Nephron progenitor cell (in vitro differentiated cells): ENCODE results near the gene KLHL29.

Experiments used
- DNase-seq: peaks from one replicate; pipeline ENCODE4 v3.0.0; 2021
- H3K27ac Mint-ChIP-seq: 2 replicates; pipeline ENCODE4 v1.8.0; 2021; ENCODE audit warnings: mild to moderate bottlenecking, moderate library complexity, mixed read lengths
- H3K27me3 Mint-ChIP-seq: 2 replicates; pipeline ENCODE4 v1.8.0; 2021; ENCODE audit warnings: mild to moderate bottlenecking, low read depth, mixed read lengths; ENCODE audit not compliant: poor library complexity
- H3K36me3 Mint-ChIP-seq: 2 replicates; pipeline ENCODE4 v1.8.0; 2021; ENCODE audit warnings: low read depth, mixed read lengths
- H3K4me1 Mint-ChIP-seq: 2 replicates; pipeline ENCODE4 v1.8.0; 2021; ENCODE audit warnings: mixed read lengths
- H3K4me3 Mint-ChIP-seq: 2 replicates; pipeline ENCODE4 v1.8.0; 2021; ENCODE audit warnings: mild to moderate bottlenecking, moderate library complexity, mixed read lengths
- H3K9me3 Mint-ChIP-seq: 2 replicates; pipeline ENCODE4 v1.8.0; 2021; ENCODE audit warnings: mild to moderate bottlenecking, moderate library complexity, mixed read lengths
- TF ChIP-seq, protein P1 (sequence below): fragments of 200-600 bp; sonication (generic); IDR thresholded peaks from 2 replicates; pipeline ENCODE4 v1.5.0; 2021; ENCODE audit warnings: antibody characterized with exemption

Gene KLHL29

DNA sequence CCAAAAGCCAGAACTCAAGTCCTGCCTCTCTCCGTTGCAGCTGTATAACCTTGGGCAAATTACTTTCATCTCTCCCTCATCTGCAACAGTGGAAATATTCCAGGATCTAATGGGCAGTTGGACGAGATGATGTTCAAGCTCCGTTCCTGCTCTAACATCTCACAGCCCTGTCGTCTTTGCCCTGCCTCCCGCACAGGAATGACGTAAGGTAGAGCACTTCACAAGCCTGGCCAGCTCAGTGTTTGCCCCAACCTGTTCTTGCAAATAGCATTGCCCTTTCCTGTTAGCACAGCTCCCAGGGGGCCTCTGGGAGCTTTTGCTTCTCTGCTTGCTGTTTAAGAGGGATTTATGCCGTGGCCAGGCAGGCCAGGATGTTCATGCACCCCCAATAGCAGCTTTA lies 107.9 kb downstream of the KLHL29 start:
- no peaks in the 10 kb centered on the region for H3K36me3 Mint-ChIP-seq
- peaks cover 9% of the 10 kb centered on the region for H3K27me3 Mint-ChIP-seq
- H3K9me3 Mint-ChIP-seq, result no peaks in the 10 kb centered on the region
- peak overlapping the region; percentile 87 for H3K27ac Mint-ChIP-seq
- no peak for DNase-seq
- TF ChIP-seq, protein P1, sequence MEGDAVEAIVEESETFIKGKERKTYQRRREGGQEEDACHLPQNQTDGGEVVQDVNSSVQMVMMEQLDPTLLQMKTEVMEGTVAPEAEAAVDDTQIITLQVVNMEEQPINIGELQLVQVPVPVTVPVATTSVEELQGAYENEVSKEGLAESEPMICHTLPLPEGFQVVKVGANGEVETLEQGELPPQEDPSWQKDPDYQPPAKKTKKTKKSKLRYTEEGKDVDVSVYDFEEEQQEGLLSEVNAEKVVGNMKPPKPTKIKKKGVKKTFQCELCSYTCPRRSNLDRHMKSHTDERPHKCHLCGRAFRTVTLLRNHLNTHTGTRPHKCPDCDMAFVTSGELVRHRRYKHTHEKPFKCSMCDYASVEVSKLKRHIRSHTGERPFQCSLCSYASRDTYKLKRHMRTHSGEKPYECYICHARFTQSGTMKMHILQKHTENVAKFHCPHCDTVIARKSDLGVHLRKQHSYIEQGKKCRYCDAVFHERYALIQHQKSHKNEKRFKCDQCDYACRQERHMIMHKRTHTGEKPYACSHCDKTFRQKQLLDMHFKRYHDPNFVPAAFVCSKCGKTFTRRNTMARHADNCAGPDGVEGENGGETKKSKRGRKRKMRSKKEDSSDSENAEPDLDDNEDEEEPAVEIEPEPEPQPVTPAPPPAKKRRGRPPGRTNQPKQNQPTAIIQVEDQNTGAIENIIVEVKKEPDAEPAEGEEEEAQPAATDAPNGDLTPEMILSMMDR, result no peak
- peaks cover 74% of the 10 kb centered on the region for H3K4me1 Mint-ChIP-seq
- H3K4me3 Mint-ChIP-seq, result peak overlapping the region; percentile 38

DNA sequence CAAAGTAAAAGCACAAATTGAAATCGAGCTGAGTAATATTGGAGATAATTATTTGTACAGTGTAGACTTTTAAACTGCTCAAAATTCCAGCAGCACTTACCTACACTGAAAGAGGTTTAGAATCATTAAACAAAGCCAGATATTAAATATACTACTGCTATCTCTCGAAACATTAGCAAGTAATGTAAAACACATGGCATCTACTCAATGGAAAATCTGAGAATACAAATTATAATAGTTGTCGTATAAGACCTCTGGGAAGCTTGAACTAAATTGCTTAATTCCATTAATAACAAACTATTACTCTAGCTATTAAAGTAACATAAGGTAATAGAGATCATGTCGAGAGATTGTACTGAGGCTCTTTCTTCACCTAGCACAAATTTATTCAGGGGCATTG lies 108.9 kb downstream of the KLHL29 start:
- DNase-seq, result no peak
- H3K9me3 Mint-ChIP-seq, result no peaks in the 10 kb centered on the region
- H3K27me3 Mint-ChIP-seq, result peaks cover 9% of the 10 kb centered on the region
- no peak overlapping the region for H3K4me3 Mint-ChIP-seq
- H3K36me3 Mint-ChIP-seq, result no peaks in the 10 kb centered on the region
- H3K4me1 Mint-ChIP-seq, result peaks cover 68% of the 10 kb centered on the region
- TF ChIP-seq, protein P1, result no peak
- no peak overlapping the region for H3K27ac Mint-ChIP-seq

DNA sequence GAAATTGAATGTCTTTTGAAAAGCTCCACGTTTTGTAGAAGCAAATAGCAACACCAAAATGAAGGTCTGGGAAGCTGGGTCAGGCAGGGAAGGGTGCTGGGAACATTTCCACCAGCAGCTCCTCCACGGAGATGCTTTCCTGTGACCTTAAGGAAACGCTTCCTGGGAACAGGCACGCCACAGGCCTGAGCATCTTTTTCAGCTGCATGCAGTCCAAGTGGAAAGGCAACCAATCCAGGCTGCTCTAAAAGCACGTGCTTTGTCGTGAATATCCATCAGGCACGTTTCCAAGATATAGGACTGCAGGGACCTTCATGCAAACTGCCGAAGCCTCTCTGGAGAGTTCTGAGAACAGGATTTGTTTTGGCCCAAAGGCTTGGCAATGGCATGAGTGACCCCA lies 109.3 kb downstream of the KLHL29 start:
- Mint-ChIP-seq H3K27ac (no peak overlapping the region), H3K4me3 (no peak overlapping the region), H3K36me3 (no peaks in the 10 kb centered on the region), H3K4me1 (peaks cover 67% of the 10 kb centered on the region), H3K27me3 (peaks cover 9% of the 10 kb centered on the region), H3K9me3 (no peaks in the 10 kb centered on the region)
- no peak for DNase-seq
- TF ChIP-seq, protein P1, result no peak

DNA sequence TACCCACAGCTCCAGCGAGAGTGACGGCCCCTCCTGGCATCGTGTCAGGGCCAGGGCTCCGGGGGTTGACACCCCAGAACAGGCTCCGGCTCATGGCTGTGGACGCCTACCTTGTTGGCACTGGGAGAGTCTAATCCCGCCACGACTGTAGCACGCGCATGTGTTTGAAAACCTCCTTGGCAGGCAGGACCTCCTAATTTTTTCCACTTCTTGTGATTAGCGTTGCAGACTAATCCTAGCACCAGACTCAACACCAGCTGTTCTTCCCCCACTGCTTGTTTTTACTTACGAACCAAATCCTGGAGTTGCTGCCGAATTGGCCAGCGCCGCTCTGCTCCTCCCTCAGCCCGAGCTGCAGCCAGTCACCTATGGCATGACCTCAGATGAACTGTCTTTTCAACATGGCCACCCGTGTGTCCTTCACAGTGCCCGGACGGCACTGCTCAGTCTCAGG lies 110.7 kb downstream of the KLHL29 start:
- Mint-ChIP-seq H3K4me1 (peaks cover 72% of the 10 kb centered on the region), H3K9me3 (no peaks in the 10 kb centered on the region), H3K4me3 (no peak overlapping the region), H3K36me3 (no peaks in the 10 kb centered on the region), H3K27ac (peak overlapping the region; percentile 74), H3K27me3 (peaks cover 9% of the 10 kb centered on the region)
- no peak for DNase-seq
- TF ChIP-seq, protein P1, result no peak

DNA sequence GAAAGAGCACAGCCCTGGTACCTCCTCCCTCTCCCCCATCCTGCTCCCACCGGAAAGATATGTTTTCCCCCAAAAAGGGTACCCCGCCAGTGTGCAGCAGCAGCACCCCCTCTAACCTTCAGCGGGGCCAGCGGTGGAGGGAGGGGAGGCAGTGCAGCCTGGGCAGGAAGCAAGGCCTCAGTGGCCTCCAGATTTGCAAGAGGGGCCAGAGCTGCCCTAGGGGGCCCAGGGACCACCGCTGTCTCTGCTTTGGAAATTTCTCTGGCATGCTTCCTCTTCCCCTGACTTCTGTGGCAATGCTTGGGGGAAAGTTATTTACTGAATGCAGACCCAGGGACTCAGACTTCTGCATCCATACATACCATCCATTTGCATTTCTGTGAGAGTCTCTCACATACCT lies 111.5 kb downstream of the KLHL29 start:
- no peaks in the 10 kb centered on the region for H3K9me3 Mint-ChIP-seq
- no peak for DNase-seq
- H3K4me1 Mint-ChIP-seq, result peaks cover 73% of the 10 kb centered on the region
- no peak overlapping the region for H3K27ac Mint-ChIP-seq
- TF ChIP-seq, protein P1, result no peak
- H3K36me3 Mint-ChIP-seq, result no peaks in the 10 kb centered on the region
- peaks cover 15% of the 10 kb centered on the region for H3K27me3 Mint-ChIP-seq
- H3K4me3 Mint-ChIP-seq, result no peak overlapping the region

DNA sequence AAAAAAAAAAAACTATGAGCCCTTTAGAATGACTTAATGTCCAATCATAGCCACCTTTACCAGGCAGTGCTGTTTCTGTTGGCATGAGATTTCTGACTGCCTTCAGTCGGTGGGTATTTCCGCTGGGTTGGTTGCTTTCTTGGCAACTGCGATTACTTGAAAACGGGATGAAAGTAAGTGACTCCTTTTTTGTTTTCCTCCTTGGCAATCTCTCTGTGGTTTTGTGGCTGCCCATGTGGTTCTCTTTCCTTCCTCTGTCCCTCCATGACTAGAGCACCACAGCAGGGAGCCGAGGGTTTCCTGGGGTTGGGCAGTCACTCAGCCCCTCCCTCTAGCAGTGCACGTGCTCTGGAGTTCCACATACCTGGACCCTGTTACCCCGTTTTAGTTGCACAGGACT lies 112.1 kb downstream of the KLHL29 start:
- H3K9me3 Mint-ChIP-seq, result no peaks in the 10 kb centered on the region
- TF ChIP-seq, protein P1, result no peak
- H3K36me3 Mint-ChIP-seq, result no peaks in the 10 kb centered on the region
- DNase-seq, result no peak
- peak overlapping the region; percentile 41 for H3K27ac Mint-ChIP-seq
- H3K4me1 Mint-ChIP-seq, result peaks cover 73% of the 10 kb centered on the region
- H3K27me3 Mint-ChIP-seq, result peaks cover 10% of the 10 kb centered on the region
- H3K4me3 Mint-ChIP-seq, result no peak overlapping the region
